H1 (cell line): ENCODE results near the gene ERAP2. TPM values are rescaled to one million over a fixed set of nuclear protein-coding genes. Genes with fewer than 3 reads are reported as not detected.

Source experiments
- CTCF ChIA-PET: fragments of 300-600 bp; sonication (Branson Sonifier 250); formaldehyde crosslinking; loops from one replicate; lab custom pipeline; 2021; ENCODE audit not compliant: partially characterized antibody; lab: Charles Lee
- POLR2A ChIA-PET: fragments of 300-600 bp; sonication (Branson Sonifier 250); formaldehyde crosslinking; loops from one replicate; lab custom pipeline; 2021; ENCODE audit warnings: inconsistent platforms; ENCODE audit not compliant: partially characterized antibody; lab: Charles Lee
- DNase-seq, 2 experiments: peaks; one replicate each; pipeline versions ENCODE4 v3.0.0 to v3.0.0-alpha.2; 2010 to 2022; ENCODE audit warnings: low spot score in 2 of 2, low read depth in 1 of 2, mixed read lengths in 1 of 2
- FAIRE-seq: peaks from 2 replicates; lab custom pipeline; 2011; peaks lifted over from hg19 to GRCh38; lab: Jason Lieb, UNC
- H2AFZ ChIP-seq: 2 replicates; pipeline ENCODE4 v1.8.1; 2012; ENCODE audit warnings: low read length, inconsistent platforms
- H2AK5ac ChIP-seq: 2 replicates; pipeline ENCODE4 v1.6.1; 2013; ENCODE audit warnings: low read depth, low read length
- H2BK120ac ChIP-seq: replicated peaks from 2 replicates; pipeline ENCODE3; 2013; ENCODE audit warnings: low read depth, low read length, inconsistent platforms
- H2BK12ac ChIP-seq: 2 replicates; pipeline ENCODE4 v1.6.1; 2013; ENCODE audit warnings: low read depth, low read length
- H2BK15ac ChIP-seq: 2 replicates; pipeline ENCODE4 v1.6.1; 2013; ENCODE audit warnings: low read length
- H2BK20ac ChIP-seq: 2 replicates; pipeline ENCODE4 v1.6.1; 2013; ENCODE audit warnings: low read length
- H2BK5ac ChIP-seq: 2 replicates; pipeline ENCODE4 v1.6.1; 2013; ENCODE audit warnings: low read depth, low read length
- H3K14ac ChIP-seq: 2 replicates; pipeline ENCODE4 v1.6.1; 2013; ENCODE audit warnings: inconsistent platforms; ENCODE audit not compliant: insufficient read length
- H3K18ac ChIP-seq: 2 replicates; pipeline ENCODE4 v1.6.1; 2013; ENCODE audit warnings: low read length; ENCODE audit errors: extremely low read depth
- H3K23ac ChIP-seq: 2 replicates; pipeline ENCODE4 v1.6.1; 2013; ENCODE audit warnings: inconsistent platforms; ENCODE audit not compliant: insufficient read length
- H3K23me2 ChIP-seq: 2 replicates; pipeline ENCODE4 v1.6.1; 2013; ENCODE audit warnings: low read depth, low read length
- H3K27ac ChIP-seq: 2 replicates; pipeline ENCODE4 v1.6.1; 2011; ENCODE audit warnings: low read depth, low read length, inconsistent platforms
- H3K27me3 ChIP-seq, 4 experiments: replicated peaks in 1 of 4; 1 replicate in 1 of 4; 2 replicates in 3 of 4; pipeline versions ENCODE4 v1.6.1 to v1.8.1; 2011 to 2013; ENCODE audit warnings: low read length in 3 of 4, mild to moderate bottlenecking in 3 of 4, inconsistent platforms in 2 of 4, mixed read lengths in 2 of 4, moderate library complexity in 1 of 4; ENCODE audit not compliant: control insufficient read depth in 3 of 4, insufficient read depth in 3 of 4; ENCODE audit errors: extremely low read depth in 1 of 4
- H3K36me3 ChIP-seq, 4 experiments: 2 replicates each; pipeline versions ENCODE4 v1.6.1 to v1.8.1; 2011 to 2013; ENCODE audit warnings: mild to moderate bottlenecking in 4 of 4, low read length in 3 of 4, moderate library complexity in 2 of 4, control low read depth in 1 of 4, inconsistent platforms in 1 of 4; ENCODE audit not compliant: insufficient read depth in 4 of 4, control insufficient read depth in 2 of 4
- H3K4ac ChIP-seq: replicated peaks from 2 replicates; pipeline ENCODE3; 2013; ENCODE audit warnings: low read length, low read depth, mixed read lengths, inconsistent platforms; ENCODE audit not compliant: insufficient read length
- H3K4me1 ChIP-seq, 4 experiments: replicated peaks in 1 of 4; 1 replicate in 1 of 4; 2 replicates in 3 of 4; pipeline versions ENCODE4 v1.6.1 to v1.8.1; 2011 to 2013; ENCODE audit warnings: low read length in 3 of 4, inconsistent platforms in 2 of 4, mixed read lengths in 1 of 4; ENCODE audit not compliant: insufficient read depth in 4 of 4, control insufficient read depth in 3 of 4
- H3K4me2 ChIP-seq, 2 experiments: 2 replicates each; pipeline versions ENCODE4 v1.6.1 to v1.8.1; 2011 to 2013; ENCODE audit warnings: low read depth in 2 of 2, low read length in 2 of 2, control low read depth in 1 of 2, inconsistent platforms in 1 of 2, mild to moderate bottlenecking in 1 of 2; ENCODE audit not compliant: insufficient read depth in 1 of 2
- H3K4me3 ChIP-seq, 4 experiments: fragments of 200-600, 300-600 bp in 1 of 4; sonication (generic), shearing (Covaris generic), sonication (Bioruptor Twin) in 1 of 4; 2 replicates each; pipeline versions ENCODE4 v1.5.1 to v1.8.1; 2011 to 2016; ENCODE audit warnings: low read length in 4 of 4, low read depth in 3 of 4, control low read depth in 2 of 4, inconsistent platforms in 2 of 4, mild to moderate bottlenecking in 2 of 4, mixed read lengths in 1 of 4, moderate library complexity in 1 of 4; ENCODE audit not compliant: insufficient read depth in 2 of 4; ENCODE audit errors: extremely low read depth in 1 of 4
- H3K56ac ChIP-seq: replicated peaks from 2 replicates; pipeline ENCODE3; 2013; ENCODE audit warnings: low read depth, mild to moderate bottlenecking, mixed read lengths, low read length, inconsistent platforms; ENCODE audit not compliant: insufficient read length
- H3K79me1 ChIP-seq: 2 replicates; pipeline ENCODE4 v1.6.1; 2013; ENCODE audit warnings: low read depth, low read length, control low read depth
- H3K79me2 ChIP-seq, 2 experiments: 2 replicates each; pipeline versions ENCODE4 v1.6.1 to v1.8.1; 2012 to 2013; ENCODE audit warnings: low read length in 2 of 2, mild to moderate bottlenecking in 2 of 2, inconsistent platforms in 1 of 2; ENCODE audit not compliant: insufficient read depth in 2 of 2, control insufficient read depth in 1 of 2
- H3K9ac ChIP-seq, 4 experiments: replicated peaks in 1 of 4; 1 replicate in 1 of 4; 2 replicates in 3 of 4; pipeline versions ENCODE4 v1.6.1 to v1.8.1; 2011 to 2013; ENCODE audit warnings: low read depth in 3 of 4, low read length in 3 of 4, control low read depth in 2 of 4, mild to moderate bottlenecking in 2 of 4, moderate library complexity in 2 of 4, inconsistent platforms in 1 of 4; ENCODE audit errors: extremely low read depth in 1 of 4
- H3K9me3 ChIP-seq, 2 experiments: 2 replicates each; pipeline versions ENCODE4 v1.6.1 to v1.8.1; 2012 to 2013; ENCODE audit warnings: mild to moderate bottlenecking in 2 of 2, moderate library complexity in 2 of 2, control low read depth in 1 of 2, inconsistent platforms in 1 of 2, low read depth in 1 of 2, low read length in 1 of 2, mixed read lengths in 1 of 2; ENCODE audit not compliant: insufficient read depth in 2 of 2
- H4K20me1 ChIP-seq, 2 experiments: replicated peaks in 1 of 2; 2 replicates each; pipeline versions ENCODE3 to v1.8.1; 2011 to 2013; ENCODE audit warnings: inconsistent platforms in 2 of 2, low read length in 2 of 2, mild to moderate bottlenecking in 1 of 2; ENCODE audit not compliant: insufficient read depth in 2 of 2, control insufficient read depth in 1 of 2
- H4K5ac ChIP-seq: 2 replicates; pipeline ENCODE4 v1.6.1; 2013; ENCODE audit warnings: low read length, low read depth, mixed read lengths, inconsistent platforms; ENCODE audit not compliant: insufficient read length
- H4K8ac ChIP-seq: 2 replicates; pipeline ENCODE4 v1.8.0; 2013; ENCODE audit warnings: mild to moderate bottlenecking, moderate library complexity, low read length, inconsistent platforms; ENCODE audit not compliant: insufficient read depth; ENCODE audit errors: extremely low read depth
- H4K91ac ChIP-seq: replicated peaks from 2 replicates; pipeline ENCODE3; 2013; ENCODE audit warnings: low read length, mixed read lengths, inconsistent platforms; ENCODE audit not compliant: insufficient read length
- BRCA1 ChIP-seq: IDR thresholded peaks from 2 replicates; pipeline ENCODE4 v1.6.1; 2012; ENCODE audit warnings: low read depth, low read length, improper control_type of control experiment
- CBX8 ChIP-seq: fragments of 300-800, 300-1000 bp; sonication (generic); IDR thresholded peaks from 2 replicates; pipeline ENCODE4 v1.7.1; 2016; ENCODE audit warnings: low read depth, low read length, borderline replicate concordance
- CHD1 ChIP-seq: IDR thresholded peaks from 2 replicates; pipeline ENCODE4 v1.6.1; 2012; ENCODE audit warnings: low read depth, low read length, improper control_type of control experiment
- E2F6 ChIP-seq: IDR thresholded peaks from 2 replicates; pipeline ENCODE4 v1.6.1; 2012; ENCODE audit warnings: inconsistent platforms
- HDAC6 ChIP-seq: IDR thresholded peaks from one replicate; pipeline ENCODE4 v1.7.1; 2012; ENCODE audit warnings: low read depth, mild to moderate bottlenecking, inconsistent platforms, low read length, moderate library complexity
- JUN ChIP-seq: IDR thresholded peaks from 2 replicates; pipeline ENCODE4 v1.6.1; 2011; ENCODE audit warnings: low read depth, mild to moderate bottlenecking, improper control_type of control experiment, low read length
- JUND ChIP-seq: IDR thresholded peaks from 2 replicates; pipeline ENCODE4 v1.6.1; 2011; ENCODE audit warnings: mild to moderate bottlenecking, improper control_type of control experiment, low read length
- PHF8 ChIP-seq: fragments of 200-600 bp; sonication (generic); conservative IDR thresholded peaks from 2 replicates; pipeline ENCODE4 v1.7.1; 2012; ENCODE audit warnings: low read depth, mild to moderate bottlenecking, inconsistent platforms, low read length, moderate library complexity
- POLR2A ChIP-seq, 2 experiments: IDR thresholded peaks; 1 replicate in 1 of 2; 2 replicates in 1 of 2; pipeline ENCODE4 v1.6.1; 2011; ENCODE audit warnings: low read depth in 2 of 2, low read length in 2 of 2, mild to moderate bottlenecking in 2 of 2; ENCODE audit errors: control extremely low read depth in 1 of 2
- POLR2AphosphoS5 ChIP-seq: IDR thresholded peaks from 2 replicates; pipeline ENCODE4 v1.6.1; 2011; ENCODE audit warnings: low read depth, low read length
- SAP30 ChIP-seq: fragments of 300-600 bp; sonication (generic); IDR thresholded peaks from 2 replicates; pipeline ENCODE4 v1.7.1; 2012; ENCODE audit warnings: low read length, moderate library complexity, mild to moderate bottlenecking, inconsistent platforms; ENCODE audit not compliant: insufficient read depth, insufficient replicate concordance
- TEAD4 ChIP-seq: IDR thresholded peaks from 2 replicates; pipeline ENCODE4 v1.6.1; 2012; ENCODE audit warnings: low read depth, low read length, inconsistent platforms, mixed read lengths
- YY1 ChIP-seq: IDR thresholded peaks from 2 replicates; pipeline ENCODE4 v1.6.1; 2011; ENCODE audit warnings: low read depth, mild to moderate bottlenecking, low read length
- WGBS, 2 experiments: shearing (Covaris generic) in 1 of 2; methylation state at CpG; one replicate each; pipeline versions ENCODE4 v1.1.6 to v1.1.7; 2013 to 2015; ENCODE audit warnings: low lambda C conversion rate in 2 of 2, mixed read lengths in 2 of 2, inconsistent platforms in 1 of 2, low coverage in 1 of 2, missing lambda C conversion rate in 1 of 2; ENCODE audit not compliant: insufficient replicate concordance in 2 of 2, insufficient coverage in 1 of 2, insufficient read length in 1 of 2; ENCODE audit errors: extremely low coverage in 1 of 2, missing lambda C conversion rate in 1 of 2; 5-methylcytosine and 5-hydroxymethylcytosine counted together
- polyA plus RNA-seq, 7 experiments: library from polyadenylated mRNA; depleted of rRNA in 3 of 7; stranded (reverse) in 5 of 7; unstranded in 2 of 7; fragments of >200 nt in 5 of 7; fragments of 200-250 nt in 2 of 7; gene quantifications; 1 replicate in 5 of 7; 2 replicates in 1 of 7; 4 replicates in 1 of 7; pipeline versions ENCODE4 v1.2.1 to v1.2.3, GENCODE V29; 2011 to 2013; ENCODE audit warnings: missing spikeins in 2 of 7, mixed read lengths in 2 of 7
- total RNA-seq: library from RNA; stranded (reverse); fragmentation: NEBNext Ultra II Directional; extraction: Animal tissue kit (Norgen Biotek cat#: 25700); gene quantifications from 2 replicates; pipeline ENCODE4 v1.2.1, GENCODE V29; 2021
- TF ChIP-seq, protein P1 (sequence below): IDR thresholded peaks from 2 replicates; pipeline ENCODE4 v1.6.1; 2011; ENCODE audit warnings: low read depth, mild to moderate bottlenecking, low read length; ENCODE audit not compliant: insufficient read depth

ERAP2 gene
- total and polyA plus RNA-seq, 2 of the 8 experiments (the other 6 are each of a cell fraction or from before 2014, with no cell fraction given): 0.14 TPM; not detected in 1

DNA sequence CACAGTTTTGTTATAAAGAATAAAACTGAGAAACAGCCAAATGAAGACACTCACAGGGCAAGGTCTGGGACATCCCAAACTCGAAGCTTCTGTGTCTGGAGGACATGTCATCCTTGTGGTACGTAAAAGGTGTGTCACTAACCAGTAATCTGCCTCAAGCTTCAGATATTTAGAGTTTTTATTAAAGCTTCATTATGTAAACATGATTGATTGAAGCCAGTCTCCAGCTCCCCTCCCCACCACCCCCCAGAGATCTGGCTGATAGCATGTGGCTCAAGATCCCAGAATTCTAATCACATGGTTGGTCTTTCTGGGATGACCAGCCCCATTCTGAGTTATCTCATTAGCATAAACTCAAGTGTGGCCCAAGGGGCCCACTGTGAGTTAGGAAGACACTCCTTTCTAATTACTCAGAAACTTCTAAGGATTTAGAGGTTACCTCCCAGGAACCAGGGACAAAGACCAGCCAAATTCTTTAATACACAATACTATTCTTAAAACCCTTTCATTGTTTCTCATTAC is 37.2 kb upstream of the ERAP2 start:
- Histone ChIP-seq H3K27ac (no peak overlapping the region), H3K4ac (no peak overlapping the region), H3K9me3 (no peaks in the 10 kb centered on the region; a peak in 1 of 4 replicates), H4K91ac (no peak overlapping the region), H2BK15ac (no peak overlapping the region), H2AFZ (no peak overlapping the region), H3K79me1 (no peaks in the 10 kb centered on the region), H4K20me1 (no peaks in the 10 kb centered on the region), H2AK5ac (no peak overlapping the region), H2BK12ac (no peak overlapping the region), H3K56ac (no peak overlapping the region), H3K4me2 (no peak overlapping the region), H2BK20ac (no peak overlapping the region), H3K4me1 (no peaks in the 10 kb centered on the region; a peak in 1 of 7 replicates), H3K23ac (no peak overlapping the region), H3K4me3 (no peak overlapping the region), H3K14ac (no peak overlapping the region), H3K9ac (no peak overlapping the region), H3K36me3 (no peaks in the 10 kb centered on the region), H3K79me2 (no peaks in the 10 kb centered on the region), H3K18ac (no peak overlapping the region), H4K8ac (no peak overlapping the region), H3K27me3 (no peaks in the 10 kb centered on the region; a peak in 1 of 7 replicates), H2BK5ac (no peak overlapping the region), H2BK120ac (no peak overlapping the region), H4K5ac (no peak overlapping the region), H3K23me2 (no peaks in the 10 kb centered on the region)
- ChIA-PET CTCF (interaction anchor here (1.0 to 1.5 kb wide), 4 partner anchors 9 to 323 kb away, joined by 3 to 6 read pairs (median 3); no protein-coding TSS in a partner anchor), POLR2A (no interaction called here)
- WGBS, 2 experiments: 94% methylated on average over 2 of the region's 2 CpGs; no CpG with 5 or more reads in 1 of the 2 experiments
- DNase-seq (no peak), FAIRE-seq (no peak)
- TF ChIP-seq POLR2A (IDR thresholded peaks at IDR 0.05; ENCODE audit: control extremely low read depth in 1 of 2, low read depth in 2 of 2, low read length in 2 of 2) (no peak), JUN (no peak), E2F6 (no peak), HDAC6 (no peak), PHF8 (no peak), SAP30 (no peak), POLR2AphosphoS5 (no peak), CBX8 (no peak), CHD1 (no peak), BRCA1 (no peak), TEAD4 (no peak), YY1 (no peak), JUND (no peak)
- TF ChIP-seq, protein P1, sequence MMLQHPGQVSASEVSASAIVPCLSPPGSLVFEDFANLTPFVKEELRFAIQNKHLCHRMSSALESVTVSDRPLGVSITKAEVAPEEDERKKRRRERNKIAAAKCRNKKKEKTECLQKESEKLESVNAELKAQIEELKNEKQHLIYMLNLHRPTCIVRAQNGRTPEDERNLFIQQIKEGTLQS: no peak
